ENCODE data around the gene DACH1.

- TF ChIP-seq, protein P1, sequence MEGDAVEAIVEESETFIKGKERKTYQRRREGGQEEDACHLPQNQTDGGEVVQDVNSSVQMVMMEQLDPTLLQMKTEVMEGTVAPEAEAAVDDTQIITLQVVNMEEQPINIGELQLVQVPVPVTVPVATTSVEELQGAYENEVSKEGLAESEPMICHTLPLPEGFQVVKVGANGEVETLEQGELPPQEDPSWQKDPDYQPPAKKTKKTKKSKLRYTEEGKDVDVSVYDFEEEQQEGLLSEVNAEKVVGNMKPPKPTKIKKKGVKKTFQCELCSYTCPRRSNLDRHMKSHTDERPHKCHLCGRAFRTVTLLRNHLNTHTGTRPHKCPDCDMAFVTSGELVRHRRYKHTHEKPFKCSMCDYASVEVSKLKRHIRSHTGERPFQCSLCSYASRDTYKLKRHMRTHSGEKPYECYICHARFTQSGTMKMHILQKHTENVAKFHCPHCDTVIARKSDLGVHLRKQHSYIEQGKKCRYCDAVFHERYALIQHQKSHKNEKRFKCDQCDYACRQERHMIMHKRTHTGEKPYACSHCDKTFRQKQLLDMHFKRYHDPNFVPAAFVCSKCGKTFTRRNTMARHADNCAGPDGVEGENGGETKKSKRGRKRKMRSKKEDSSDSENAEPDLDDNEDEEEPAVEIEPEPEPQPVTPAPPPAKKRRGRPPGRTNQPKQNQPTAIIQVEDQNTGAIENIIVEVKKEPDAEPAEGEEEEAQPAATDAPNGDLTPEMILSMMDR (IDR thresholded peaks at IDR 0.05 in 4 of 5, conservative IDR thresholded peaks at IDR 0.05 in 1 of 5), result no peak
- TF ChIP-seq POLR2A (IDR thresholded peaks at IDR 0.05), result no peak
Observed at GRCh38 chr13:71524613-71525304, 342.2 kb downstream of the DACH1 start.
